ENCODE results near the gene MAEA. TPM values are rescaled to one million over a fixed set of nuclear protein-coding genes. Genes with fewer than 3 reads are reported as not detected.

The MAEA gene
- total RNA-seq, 1 experiment from 2014 or later, result 127 TPM

- DNase-seq (ENCODE audit: low spot score), result peak; percentile 36
These were observed 39.8 kb upstream of the MAEA start for GRCh38 chr4:1249731-1250526.

GRCh38 chr4:1250527-1250812, 39.2 kb upstream of the MAEA start:
- DNase-seq (ENCODE audit: low spot score), result no peak

- no peak for DNase-seq (ENCODE audit: low spot score)
These were observed 38.5 kb upstream of the MAEA start for GRCh38 chr4:1250921-1251772.

- no peak for DNase-seq (ENCODE audit: low spot score)
These were observed 38.0 kb upstream of the MAEA start for GRCh38 chr4:1251773-1252066.

GRCh38 chr4:1252928-1253492, 36.7 kb upstream of the MAEA start:
- no peak for DNase-seq (ENCODE audit: low spot score)

GRCh38 chr4:1253831-1254230, 35.9 kb upstream of the MAEA start:
- no peak for DNase-seq (ENCODE audit: low spot score)

- no peak for DNase-seq (ENCODE audit: low spot score)
These were observed 34.5 kb upstream of the MAEA start for GRCh38 chr4:1255151-1255550.

GRCh38 chr4:1255699-1256098, 34.0 kb upstream of the MAEA start:
- no peak for DNase-seq (ENCODE audit: low spot score)

GRCh38 chr4:1258457-1258856, 31.2 kb upstream of the MAEA start:
- DNase-seq (ENCODE audit: low spot score), result no peak

GRCh38 chr4:1259966-1260365, 29.7 kb upstream of the MAEA start:
- DNase-seq (ENCODE audit: low spot score), result no peak

- DNase-seq (ENCODE audit: low spot score), result no peak
These were observed 29.1 kb upstream of the MAEA start for GRCh38 chr4:1260418-1261106.

GRCh38 chr4:1261107-1261928, 28.4 kb upstream of the MAEA start:
- no peak for DNase-seq (ENCODE audit: low spot score)

- DNase-seq (ENCODE audit: low spot score), result no peak
These were observed 24.7 kb upstream of the MAEA start for GRCh38 chr4:1264942-1265341.

- DNase-seq (ENCODE audit: low spot score), result no peak
These were observed 24.3 kb upstream of the MAEA start for GRCh38 chr4:1265351-1265750.

- DNase-seq (ENCODE audit: low spot score), result no peak
These were observed 22.6 kb upstream of the MAEA start for GRCh38 chr4:1266881-1267763.

- no peak for DNase-seq (ENCODE audit: low spot score)
These were observed 20.5 kb upstream of the MAEA start for GRCh38 chr4:1269209-1269608.

- no peak for DNase-seq (ENCODE audit: low spot score)
These were observed 18.0 kb upstream of the MAEA start for GRCh38 chr4:1271686-1272085.

GRCh38 chr4:1274871-1275270, 14.8 kb upstream of the MAEA start:
- DNase-seq (ENCODE audit: low spot score), result no peak

- no peak for DNase-seq (ENCODE audit: low spot score)
These were observed 12.7 kb upstream of the MAEA start for GRCh38 chr4:1276984-1277383.
